Tibial nerve (tissue), 4 donors: Measurements from ENCODE around the gene TMEM178B.

Source experiments
- EP300 ChIP-seq, 2 donors: sonication (generic); formaldehyde crosslinking; IDR thresholded peaks; one replicate each; pipeline ENCODE4 v1.6.1; 2017; ENCODE audit warnings: antibody characterized with exemption in 2 of 2, mild to moderate bottlenecking in 1 of 2
- POLR2A ChIP-seq, 2 donors: fragments of 450-650 bp; IDR thresholded peaks; one replicate each; pipeline ENCODE4 v1.6.1; 2017; ENCODE audit warnings: antibody characterized with exemption in 2 of 2, mild to moderate bottlenecking in 2 of 2, moderate library complexity in 2 of 2
- TF ChIP-seq, protein P1 (sequence below), 5 experiments: fragments of 200-600 bp in 3 of 5; fragments of 450-650 bp in 2 of 5; sonication (generic) in 3 of 5; IDR thresholded peaks; one replicate each; pipeline ENCODE4 v1.5.1; 2016 to 2019; ENCODE audit warnings: antibody characterized with exemption in 5 of 5, mild to moderate bottlenecking in 3 of 5, moderate library complexity in 2 of 5

DNA sequence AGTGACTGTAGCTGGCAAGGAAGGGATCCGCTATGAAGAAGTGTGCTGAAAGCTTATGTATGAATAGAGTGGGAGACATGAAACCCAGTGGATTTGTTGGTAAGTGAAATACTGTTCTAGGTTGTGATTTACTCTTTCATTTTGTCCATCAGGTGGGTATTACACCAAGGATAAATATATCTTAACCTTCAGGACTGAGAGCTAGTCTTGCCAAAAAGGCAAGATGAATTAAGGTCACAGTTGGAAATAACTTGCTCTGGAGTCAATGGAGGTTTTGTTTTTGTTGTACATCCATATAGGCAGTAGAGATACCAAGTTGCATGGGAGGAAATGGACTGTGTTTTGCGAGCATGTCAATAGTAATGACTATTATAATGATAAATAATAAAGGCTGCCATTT lies 190.6 kb downstream of the TMEM178B start:
- TF ChIP-seq, protein P1, sequence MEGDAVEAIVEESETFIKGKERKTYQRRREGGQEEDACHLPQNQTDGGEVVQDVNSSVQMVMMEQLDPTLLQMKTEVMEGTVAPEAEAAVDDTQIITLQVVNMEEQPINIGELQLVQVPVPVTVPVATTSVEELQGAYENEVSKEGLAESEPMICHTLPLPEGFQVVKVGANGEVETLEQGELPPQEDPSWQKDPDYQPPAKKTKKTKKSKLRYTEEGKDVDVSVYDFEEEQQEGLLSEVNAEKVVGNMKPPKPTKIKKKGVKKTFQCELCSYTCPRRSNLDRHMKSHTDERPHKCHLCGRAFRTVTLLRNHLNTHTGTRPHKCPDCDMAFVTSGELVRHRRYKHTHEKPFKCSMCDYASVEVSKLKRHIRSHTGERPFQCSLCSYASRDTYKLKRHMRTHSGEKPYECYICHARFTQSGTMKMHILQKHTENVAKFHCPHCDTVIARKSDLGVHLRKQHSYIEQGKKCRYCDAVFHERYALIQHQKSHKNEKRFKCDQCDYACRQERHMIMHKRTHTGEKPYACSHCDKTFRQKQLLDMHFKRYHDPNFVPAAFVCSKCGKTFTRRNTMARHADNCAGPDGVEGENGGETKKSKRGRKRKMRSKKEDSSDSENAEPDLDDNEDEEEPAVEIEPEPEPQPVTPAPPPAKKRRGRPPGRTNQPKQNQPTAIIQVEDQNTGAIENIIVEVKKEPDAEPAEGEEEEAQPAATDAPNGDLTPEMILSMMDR (IDR thresholded peaks at IDR 0.05): no peak
- TF ChIP-seq EP300 (IDR thresholded peaks at IDR 0.05): no peak
- TF ChIP-seq POLR2A (IDR thresholded peaks at IDR 0.05): no peak
